Skeletal muscle cell (primary cell): ENCODE results near the gene USP38.
A peak's percentile ranks its signal among the peaks of the same experiment; 100 is the strongest.
"Not testable (repeated sequence)": the region's sequence is repeated elsewhere in the genome, so short reads cannot be mapped to it uniquely, and the experiment has no call there.

Experiments
- DNase-seq: peaks from one replicate; pipeline ENCODE4 v3.0.0-alpha.2; 2010; ENCODE audit warnings: low read depth
- H3K4me3 ChIP-seq: 2 replicates; pipeline ENCODE4 v1.5.1; 2011; ENCODE audit warnings: low read depth, mild to moderate bottlenecking, control low read depth, low read length, moderate library complexity

USP38 gene

GRCh38 chr4:143199503-143199902 lies 14.8 kb downstream of the USP38 start:
- DNase-seq = no peak

GRCh38 chr4:143202824-143203223 lies 18.1 kb downstream of the USP38 start:
- H3K4me3 ChIP-seq = no peak overlapping the region
- DNase-seq = no peak

More at GRCh38 chr4:143199503-143199902, 14.8 kb downstream of the USP38 start:
- no peak overlapping the region for H3K4me3 ChIP-seq

GRCh38 chr4:143203577-143203976 lies 18.9 kb downstream of the USP38 start:
- DNase-seq = no peak
- no peak overlapping the region for H3K4me3 ChIP-seq

GRCh38 chr4:143207555-143207954 lies 22.8 kb downstream of the USP38 start:
- DNase-seq = no peak
- no peak overlapping the region for H3K4me3 ChIP-seq

- no peak for DNase-seq
- no peak overlapping the region for H3K4me3 ChIP-seq
Measured at GRCh38 chr4:143212566-143212965, 27.8 kb downstream of the USP38 start.

- H3K4me3 ChIP-seq = no peak overlapping the region
- no peak for DNase-seq
Measured at GRCh38 chr4:143215873-143216272, 31.2 kb downstream of the USP38 start.

- H3K4me3 ChIP-seq = no peak overlapping the region
- DNase-seq = no peak
Measured at GRCh38 chr4:143224255-143224654, 39.5 kb downstream of the USP38 start.

- H3K4me3 ChIP-seq = no peak overlapping the region
- no peak for DNase-seq
Measured at GRCh38 chr4:143225167-143225566, 40.5 kb downstream of the USP38 start.

GRCh38 chr4:143230683-143231082 lies 46.0 kb downstream of the USP38 start:
- H3K4me3 ChIP-seq = no peak overlapping the region
- DNase-seq = no peak

- DNase-seq = no peak
- no peak overlapping the region for H3K4me3 ChIP-seq
Measured at GRCh38 chr4:143232277-143232676, 47.6 kb downstream of the USP38 start.

- no peak overlapping the region for H3K4me3 ChIP-seq
- no peak for DNase-seq
Measured at GRCh38 chr4:143234153-143234552, 49.4 kb downstream of the USP38 start.

GRCh38 chr4:143237195-143237594 lies 52.5 kb downstream of the USP38 start:
- not testable (repeated sequence) for DNase-seq, H3K4me3 ChIP-seq

GRCh38 chr4:143240939-143241679 lies 56.4 kb downstream of the USP38 start:
- H3K4me3 ChIP-seq = no peak overlapping the region
- DNase-seq = no peak

GRCh38 chr4:143241892-143242291 lies 57.2 kb downstream of the USP38 start:
- H3K4me3 ChIP-seq = no peak overlapping the region
- DNase-seq = no peak

- no peak overlapping the region for H3K4me3 ChIP-seq
- no peak for DNase-seq
Measured at GRCh38 chr4:143243041-143243440, 58.3 kb downstream of the USP38 start.

- DNase-seq = no peak
- H3K4me3 ChIP-seq = no peak overlapping the region
Measured at GRCh38 chr4:143246977-143247376, 62.3 kb downstream of the USP38 start.

- no peak overlapping the region for H3K4me3 ChIP-seq
- no peak for DNase-seq
Measured at GRCh38 chr4:143247866-143248265, 63.1 kb downstream of the USP38 start.

GRCh38 chr4:143248827-143249226 lies 64.1 kb downstream of the USP38 start:
- no peak for DNase-seq

GRCh38 chr4:143250617-143251016 lies 65.9 kb downstream of the USP38 start:
- no peak overlapping the region for H3K4me3 ChIP-seq
- no peak for DNase-seq

More at GRCh38 chr4:143248827-143249226, 64.1 kb downstream of the USP38 start:
- no peak overlapping the region for H3K4me3 ChIP-seq

GRCh38 chr4:143251348-143251747 lies 66.6 kb downstream of the USP38 start:
- no peak for DNase-seq
- H3K4me3 ChIP-seq = no peak overlapping the region

GRCh38 chr4:143251779-143252178 lies 67.1 kb downstream of the USP38 start:
- no peak overlapping the region for H3K4me3 ChIP-seq
- DNase-seq = peak; percentile 41
